Muscle layer of duodenum (tissue), 2 donors: ENCODE data around the gene TPO.

Experiments used
- H3K27ac ChIP-seq: one replicate; pipeline ENCODE4 v1.7.0; 2013; ENCODE audit warnings: mild to moderate bottlenecking, low read length
- H3K27me3 ChIP-seq: one replicate; pipeline ENCODE4 v1.7.0; 2013; ENCODE audit warnings: low read depth, mild to moderate bottlenecking, control low read depth, low read length
- H3K36me3 ChIP-seq, 2 donors: one replicate each; pipeline ENCODE4 v1.7.0; 2013; ENCODE audit warnings: low read length in 2 of 2, control low read depth in 1 of 2, mild to moderate bottlenecking in 1 of 2; ENCODE audit not compliant: insufficient read depth in 2 of 2, control insufficient read depth in 1 of 2
- H3K4me1 ChIP-seq, 2 donors: one replicate each; pipeline ENCODE4 v1.7.0; 2013; ENCODE audit warnings: low read length in 2 of 2, mild to moderate bottlenecking in 2 of 2, control low read depth in 1 of 2, moderate library complexity in 1 of 2; ENCODE audit not compliant: insufficient read depth in 2 of 2, control insufficient read depth in 1 of 2
- H3K4me3 ChIP-seq, 2 donors: one replicate each; pipeline ENCODE4 v1.7.0; 2013; ENCODE audit warnings: low read length in 2 of 2, low read depth in 1 of 2, mild to moderate bottlenecking in 1 of 2
- H3K9me3 ChIP-seq, 2 donors: one replicate each; pipeline ENCODE4 v1.7.0; 2013; ENCODE audit warnings: low read length in 2 of 2, control low read depth in 1 of 2, mild to moderate bottlenecking in 1 of 2; ENCODE audit not compliant: control insufficient read depth in 1 of 2
- donor health status: healthy.

The TPO gene

GRCh38 chr2:1518331-1518803, 105.1 kb downstream of the TPO start:
- Histone ChIP-seq H3K27ac (no peak overlapping the region), H3K4me3 (no peak overlapping the region), H3K9me3 (no peaks in the 10 kb centered on the region), H3K27me3 (no peaks in the 10 kb centered on the region), H3K4me1 (no peaks in the 10 kb centered on the region), H3K36me3 (no peaks in the 10 kb centered on the region)

DNA sequence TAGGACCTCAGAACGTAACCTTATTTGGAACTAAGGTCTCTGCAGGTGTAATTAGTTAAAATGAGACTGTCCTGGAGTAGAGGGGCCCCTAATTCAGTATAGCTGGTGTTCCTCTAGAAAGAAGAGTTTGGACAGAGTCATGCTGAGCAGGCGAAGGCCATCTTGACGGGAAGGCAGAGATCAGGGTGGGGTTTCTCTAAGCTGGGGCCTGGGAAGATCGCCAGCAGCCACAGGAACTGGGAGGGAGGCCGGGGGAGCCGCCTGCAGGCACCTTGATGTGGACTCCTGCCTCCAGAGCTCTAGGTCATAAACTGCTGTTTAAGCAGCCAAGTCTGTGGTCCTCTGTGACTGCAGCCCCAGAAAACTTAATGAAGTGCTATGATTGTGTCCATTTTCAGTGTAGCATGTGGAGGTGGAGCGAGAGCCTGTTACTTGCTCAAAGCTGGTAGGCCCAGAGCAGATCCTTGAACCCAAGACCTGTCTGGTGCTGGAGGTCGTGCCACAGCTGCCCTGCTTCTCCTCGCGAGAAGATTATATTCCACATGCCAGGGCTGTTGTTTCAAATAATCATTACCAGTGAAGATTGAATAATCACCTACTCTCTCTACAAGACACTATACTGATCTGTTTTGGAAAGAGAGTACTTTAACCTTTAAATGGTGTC, 105.7 kb downstream of the TPO start:
- Histone ChIP-seq H3K4me1 (no peaks in the 10 kb centered on the region), H3K27ac (no peak overlapping the region), H3K27me3 (no peaks in the 10 kb centered on the region), H3K9me3 (no peaks in the 10 kb centered on the region), H3K36me3 (no peaks in the 10 kb centered on the region), H3K4me3 (no peak overlapping the region)

DNA sequence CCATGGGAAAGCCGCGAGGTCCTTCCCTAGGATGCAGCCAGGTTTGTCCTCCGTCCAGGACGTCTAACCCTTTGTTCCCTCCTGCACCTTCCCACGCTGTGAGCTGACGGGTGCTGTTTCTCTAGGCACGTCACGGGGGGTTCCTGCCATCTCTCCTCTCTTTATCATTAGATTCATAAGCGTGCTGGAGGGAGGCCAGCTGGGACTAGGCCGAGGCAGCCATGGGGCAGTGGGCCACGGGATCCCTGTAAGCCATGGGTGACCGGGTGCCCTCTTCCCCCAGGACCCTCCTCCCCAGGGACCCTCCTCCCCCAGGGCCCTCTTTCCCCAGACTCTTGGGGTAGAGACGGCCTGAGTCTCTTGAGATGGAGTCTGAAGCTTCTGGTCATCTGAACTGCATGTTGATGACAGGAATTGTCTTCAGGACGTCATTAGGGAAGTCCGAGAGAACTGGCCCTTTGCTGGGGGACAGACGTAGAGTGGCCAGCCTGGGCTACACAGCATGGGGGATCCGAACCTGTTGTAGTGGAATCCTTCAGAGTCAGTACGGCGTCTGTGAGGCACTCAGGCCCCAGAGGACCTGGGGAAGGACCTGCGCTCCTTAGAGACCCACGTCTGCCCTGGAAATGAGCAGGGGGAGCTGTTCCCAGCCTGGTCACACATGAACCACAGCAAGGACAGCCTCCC, 108.1 kb downstream of the TPO start:
- Histone ChIP-seq H3K4me1 (no peaks in the 10 kb centered on the region), H3K9me3 (no peaks in the 10 kb centered on the region)

GRCh38 chr2:1521878-1522830, 108.9 kb downstream of the TPO start:
- H3K36me3 ChIP-seq = no peaks in the 10 kb centered on the region
- no peaks in the 10 kb centered on the region for H3K27me3 ChIP-seq
- no peak overlapping the region for H3K4me3 ChIP-seq
- no peak overlapping the region for H3K27ac ChIP-seq
- no peaks in the 10 kb centered on the region for H3K4me1 ChIP-seq
- no peaks in the 10 kb centered on the region for H3K9me3 ChIP-seq

More for the DNA sequence above, 108.1 kb downstream of the TPO start:
- Histone ChIP-seq H3K27ac (no peak overlapping the region), H3K36me3 (no peaks in the 10 kb centered on the region), H3K27me3 (no peaks in the 10 kb centered on the region), H3K4me3 (no peak overlapping the region)

DNA sequence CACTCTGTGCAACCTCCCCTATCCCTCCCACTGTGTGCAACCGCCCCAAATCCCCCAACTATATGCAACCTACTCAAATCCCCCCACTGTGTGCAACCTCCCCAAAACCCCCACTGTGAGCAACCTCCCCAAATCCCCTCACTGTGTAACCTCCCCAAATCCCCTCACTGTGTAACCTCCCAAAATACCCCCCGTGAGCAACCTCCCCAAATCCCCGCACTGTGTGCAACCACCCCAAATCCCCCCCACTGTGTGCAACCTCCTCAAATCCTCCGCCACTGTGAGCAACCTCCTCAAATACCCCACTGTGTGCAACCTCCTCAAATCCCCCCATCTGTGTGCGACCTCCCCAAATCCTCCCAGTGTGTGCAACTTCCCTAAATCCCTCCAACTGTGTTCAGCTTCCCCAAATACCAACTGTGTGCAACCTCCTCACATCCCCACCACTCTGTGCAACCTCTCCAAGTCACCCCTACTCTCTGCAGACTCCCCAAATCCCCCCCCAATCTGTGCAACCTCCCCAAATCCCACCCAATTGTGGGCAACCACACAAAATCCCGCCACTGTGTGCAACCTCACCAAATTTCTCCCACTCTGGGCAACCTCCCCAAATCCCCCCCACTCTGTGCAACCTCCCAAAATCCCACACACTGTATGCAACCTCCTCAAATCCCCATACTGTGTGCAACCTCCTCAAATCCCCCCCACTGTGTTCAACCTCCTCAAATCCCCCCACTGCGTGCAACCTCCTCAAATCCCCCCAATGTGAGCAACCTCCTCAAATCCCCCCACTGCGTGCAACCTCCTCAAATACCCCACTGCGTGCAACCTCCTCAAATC, 114.1 kb downstream of the TPO start:
- Histone ChIP-seq H3K4me3 (no peak overlapping the region), H3K9me3 (no peaks in the 10 kb centered on the region), H3K27me3 (no peaks in the 10 kb centered on the region), H3K36me3 (no peaks in the 10 kb centered on the region), H3K4me1 (no peaks in the 10 kb centered on the region), H3K27ac (no peak overlapping the region)

DNA sequence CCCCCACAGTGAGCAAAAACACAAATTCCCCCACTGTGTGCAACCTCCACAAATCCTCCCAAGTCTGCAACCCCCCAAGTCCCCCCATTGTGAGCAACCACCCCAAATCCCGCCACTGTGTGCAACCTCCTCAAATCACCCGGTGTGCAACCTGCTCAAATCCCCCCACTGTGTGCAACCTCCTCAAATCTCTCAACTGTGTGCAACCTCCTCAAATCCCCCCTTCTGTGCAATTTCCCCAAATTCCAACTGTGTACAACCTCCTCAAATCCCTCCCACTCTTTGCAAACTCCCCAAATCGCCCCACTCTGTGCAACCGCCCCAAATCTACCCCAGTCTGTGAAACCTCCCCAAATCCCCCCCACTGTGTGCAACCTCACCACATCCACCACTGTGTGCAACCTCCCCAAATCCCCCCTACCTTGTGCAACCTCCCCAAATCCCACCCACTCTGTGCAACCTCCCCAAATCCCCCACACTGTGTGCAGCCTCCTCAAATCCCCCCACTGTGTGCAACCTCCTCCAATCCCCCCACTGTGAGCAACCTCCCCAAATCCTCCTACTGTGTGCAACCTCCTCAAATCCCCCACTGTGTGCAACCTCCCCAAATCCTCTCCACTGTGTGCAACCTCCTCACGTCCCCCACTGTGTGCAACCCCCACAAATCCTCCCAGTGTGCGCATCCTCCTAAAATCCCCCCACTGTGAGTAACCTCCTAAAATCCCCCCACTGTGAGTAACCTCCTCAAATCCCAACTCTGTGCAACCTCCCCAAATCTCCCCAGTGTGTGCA, 115.2 kb downstream of the TPO start:
- Histone ChIP-seq H3K4me1 (no peaks in the 10 kb centered on the region), H3K4me3 (no peak overlapping the region), H3K36me3 (no peaks in the 10 kb centered on the region), H3K9me3 (no peaks in the 10 kb centered on the region), H3K27ac (no peak overlapping the region), H3K27me3 (no peaks in the 10 kb centered on the region)

- Histone ChIP-seq H3K27ac (no peak overlapping the region), H3K9me3 (no peaks in the 10 kb centered on the region), H3K36me3 (no peaks in the 10 kb centered on the region), H3K27me3 (no peaks in the 10 kb centered on the region), H3K4me3 (no peak overlapping the region), H3K4me1 (peaks cover 0 to 11% of the 10 kb centered on the region in 2 donors)
Observed at GRCh38 chr2:1538663-1539062, 125.4 kb downstream of the TPO start.

DNA sequence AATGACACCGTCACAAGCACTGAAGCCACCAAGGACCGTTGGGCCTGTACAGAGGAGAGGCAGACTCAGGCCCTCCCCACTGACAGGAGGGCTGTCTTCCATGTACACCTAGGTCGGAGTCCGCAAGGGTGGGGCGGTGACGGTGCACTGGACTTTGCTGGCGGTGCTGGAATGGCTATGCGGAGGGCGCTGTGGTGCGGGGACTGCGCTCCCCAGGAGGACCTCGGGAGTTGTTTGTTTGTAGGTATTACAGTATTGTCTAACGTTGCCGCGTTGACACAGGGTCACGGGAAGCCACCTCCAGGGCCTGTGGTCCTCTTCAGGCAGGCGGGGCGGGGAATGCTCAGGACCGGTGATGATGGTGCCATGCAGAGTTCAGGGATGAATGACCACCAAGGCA, 126.2 kb downstream of the TPO start:
- Histone ChIP-seq H3K4me1 (peaks cover 0 to 11% of the 10 kb centered on the region in 2 donors), H3K4me3 (no peak overlapping the region), H3K27ac (no peak overlapping the region), H3K27me3 (no peaks in the 10 kb centered on the region), H3K36me3 (no peaks in the 10 kb centered on the region), H3K9me3 (no peaks in the 10 kb centered on the region)

DNA sequence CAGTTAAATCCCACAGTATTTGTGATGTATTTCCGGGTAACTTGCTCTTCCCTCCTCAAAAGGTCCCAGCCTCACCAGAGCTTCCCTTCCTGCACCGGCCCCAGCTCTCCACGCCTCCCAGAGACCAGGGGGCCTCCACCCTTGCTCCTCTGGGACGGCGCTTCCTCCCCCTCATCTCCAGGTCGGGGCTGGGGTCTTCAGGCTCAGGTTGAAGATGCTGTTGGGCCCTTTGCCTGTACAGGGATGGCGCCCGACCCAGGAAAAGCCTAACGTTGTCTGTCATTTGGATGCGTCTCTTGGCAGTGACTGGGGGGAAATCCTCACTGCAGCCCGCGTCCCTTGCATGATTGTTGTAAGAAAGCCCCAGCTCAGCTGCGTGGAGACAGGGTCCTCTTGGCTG, 126.7 kb downstream of the TPO start:
- Histone ChIP-seq H3K4me1 (peaks cover 0 to 11% of the 10 kb centered on the region in 2 donors), H3K36me3 (no peaks in the 10 kb centered on the region), H3K27ac (no peak overlapping the region), H3K27me3 (no peaks in the 10 kb centered on the region), H3K4me3 (no peak overlapping the region), H3K9me3 (no peaks in the 10 kb centered on the region)

GRCh38 chr2:1540481-1540880, 127.2 kb downstream of the TPO start:
- Histone ChIP-seq H3K36me3 (no peaks in the 10 kb centered on the region), H3K27ac (no peak overlapping the region), H3K27me3 (no peaks in the 10 kb centered on the region), H3K9me3 (no peaks in the 10 kb centered on the region), H3K4me3 (no peak overlapping the region), H3K4me1 (peaks cover 0 to 11% of the 10 kb centered on the region in 2 donors)
